ENCODE data around the gene SYT8.

SYT8 gene

GRCh38 chr11:1879342-1879940 lies 44.7 kb downstream of the SYT8 start:
- no peak overlapping the region for H3K4me3 Mint-ChIP-seq
- H3K27ac Mint-ChIP-seq, result peak overlapping the region; percentile 75
- H3K36me3 Mint-ChIP-seq (ENCODE audit: low read depth), result no peaks in the 10 kb centered on the region
- H3K27me3 Mint-ChIP-seq (ENCODE audit: low read depth, poor library complexity), result peaks cover 3% of the 10 kb centered on the region
- no peak for DNase-seq
- H3K9me3 Mint-ChIP-seq, result no peaks in the 10 kb centered on the region
- H3K4me1 Mint-ChIP-seq, result peaks cover 20% of the 10 kb centered on the region
- no peak for TF ChIP-seq CTCF (IDR thresholded peaks at IDR 0.05)

GRCh38 chr11:1879941-1880720 lies 45.3 kb downstream of the SYT8 start:
- Mint-ChIP-seq H3K4me1 (peaks cover 19% of the 10 kb centered on the region), H3K9me3 (no peaks in the 10 kb centered on the region), H3K36me3 (ENCODE audit: low read depth) (no peaks in the 10 kb centered on the region), H3K27ac (peak overlapping the region; percentile 75), H3K27me3 (ENCODE audit: low read depth, poor library complexity) (peaks cover 3% of the 10 kb centered on the region), H3K4me3 (no peak overlapping the region)
- no peak for TF ChIP-seq CTCF (IDR thresholded peaks at IDR 0.05)
- DNase-seq, result no peak

- H3K9me3 Mint-ChIP-seq, result no peaks in the 10 kb centered on the region
- H3K4me3 Mint-ChIP-seq, result no peak overlapping the region
- peaks cover 14% of the 10 kb centered on the region for H3K4me1 Mint-ChIP-seq
- peaks cover 3% of the 10 kb centered on the region for H3K27me3 Mint-ChIP-seq (ENCODE audit: low read depth, poor library complexity)
- no peak for DNase-seq
- no peak for TF ChIP-seq CTCF (IDR thresholded peaks at IDR 0.05)
- no peak overlapping the region for H3K27ac Mint-ChIP-seq
- H3K36me3 Mint-ChIP-seq (ENCODE audit: low read depth), result no peaks in the 10 kb centered on the region
Measured at GRCh38 chr11:1880746-1881441, 46.1 kb downstream of the SYT8 start.

- Mint-ChIP-seq H3K9me3 (no peaks in the 10 kb centered on the region), H3K27me3 (ENCODE audit: low read depth, poor library complexity) (peaks cover 2% of the 10 kb centered on the region), H3K36me3 (ENCODE audit: low read depth) (no peaks in the 10 kb centered on the region), H3K4me3 (no peak overlapping the region), H3K27ac (no peak overlapping the region), H3K4me1 (peaks cover 10% of the 10 kb centered on the region)
- no peak for DNase-seq
- TF ChIP-seq CTCF (IDR thresholded peaks at IDR 0.05), result no peak
Measured at GRCh38 chr11:1881442-1882264, 46.9 kb downstream of the SYT8 start.

GRCh38 chr11:1882265-1883238 lies 47.8 kb downstream of the SYT8 start:
- Mint-ChIP-seq H3K4me1 (peaks cover 10% of the 10 kb centered on the region), H3K36me3 (ENCODE audit: low read depth) (no peaks in the 10 kb centered on the region), H3K27me3 (ENCODE audit: low read depth, poor library complexity) (peaks cover 7% of the 10 kb centered on the region), H3K27ac (no peak overlapping the region), H3K9me3 (no peaks in the 10 kb centered on the region), H3K4me3 (no peak overlapping the region)
- DNase-seq, result peak; percentile 92
- TF ChIP-seq CTCF (IDR thresholded peaks at IDR 0.05), result peak; percentile 92

Data from nephron progenitor cell (in vitro differentiated cells).